H1 (cell line): ENCODE results near the gene SLC25A34. TPM values are rescaled to one million over a fixed set of nuclear protein-coding genes. Genes with fewer than 3 reads are reported as not detected.

ENCODE experiments used
- CTCF ChIA-PET: fragments of 300-600 bp; sonication (Branson Sonifier 250); formaldehyde crosslinking; loops from one replicate; lab custom pipeline; 2021; ENCODE audit not compliant: partially characterized antibody; lab: Charles Lee
- POLR2A ChIA-PET: fragments of 300-600 bp; sonication (Branson Sonifier 250); formaldehyde crosslinking; loops from one replicate; lab custom pipeline; 2021; ENCODE audit warnings: inconsistent platforms; ENCODE audit not compliant: partially characterized antibody; lab: Charles Lee
- DNase-seq, 2 experiments: peaks; one replicate each; pipeline versions ENCODE4 v3.0.0 to v3.0.0-alpha.2; 2010 to 2022; ENCODE audit warnings: low spot score in 2 of 2, low read depth in 1 of 2, mixed read lengths in 1 of 2
- FAIRE-seq: peaks from 2 replicates; lab custom pipeline; 2011; peaks lifted over from hg19 to GRCh38; lab: Jason Lieb, UNC
- H2AFZ ChIP-seq: 2 replicates; pipeline ENCODE4 v1.8.1; 2012; ENCODE audit warnings: low read length, inconsistent platforms
- H2AK5ac ChIP-seq: 2 replicates; pipeline ENCODE4 v1.6.1; 2013; ENCODE audit warnings: low read depth, low read length
- H2BK120ac ChIP-seq: replicated peaks from 2 replicates; pipeline ENCODE3; 2013; ENCODE audit warnings: low read depth, low read length, inconsistent platforms
- H2BK12ac ChIP-seq: 2 replicates; pipeline ENCODE4 v1.6.1; 2013; ENCODE audit warnings: low read depth, low read length
- H2BK15ac ChIP-seq: 2 replicates; pipeline ENCODE4 v1.6.1; 2013; ENCODE audit warnings: low read length
- H2BK20ac ChIP-seq: 2 replicates; pipeline ENCODE4 v1.6.1; 2013; ENCODE audit warnings: low read length
- H2BK5ac ChIP-seq: 2 replicates; pipeline ENCODE4 v1.6.1; 2013; ENCODE audit warnings: low read depth, low read length
- H3K14ac ChIP-seq: 2 replicates; pipeline ENCODE4 v1.6.1; 2013; ENCODE audit warnings: inconsistent platforms; ENCODE audit not compliant: insufficient read length
- H3K18ac ChIP-seq: 2 replicates; pipeline ENCODE4 v1.6.1; 2013; ENCODE audit warnings: low read length; ENCODE audit errors: extremely low read depth
- H3K23ac ChIP-seq: 2 replicates; pipeline ENCODE4 v1.6.1; 2013; ENCODE audit warnings: inconsistent platforms; ENCODE audit not compliant: insufficient read length
- H3K23me2 ChIP-seq: 2 replicates; pipeline ENCODE4 v1.6.1; 2013; ENCODE audit warnings: low read depth, low read length
- H3K27ac ChIP-seq: 2 replicates; pipeline ENCODE4 v1.6.1; 2011; ENCODE audit warnings: low read depth, low read length, inconsistent platforms
- H3K27me3 ChIP-seq, 4 experiments: replicated peaks in 1 of 4; 1 replicate in 1 of 4; 2 replicates in 3 of 4; pipeline versions ENCODE4 v1.6.1 to v1.8.1; 2011 to 2013; ENCODE audit warnings: low read length in 3 of 4, mild to moderate bottlenecking in 3 of 4, inconsistent platforms in 2 of 4, mixed read lengths in 2 of 4, moderate library complexity in 1 of 4; ENCODE audit not compliant: control insufficient read depth in 3 of 4, insufficient read depth in 3 of 4; ENCODE audit errors: extremely low read depth in 1 of 4
- H3K36me3 ChIP-seq, 4 experiments: 2 replicates each; pipeline versions ENCODE4 v1.6.1 to v1.8.1; 2011 to 2013; ENCODE audit warnings: mild to moderate bottlenecking in 4 of 4, low read length in 3 of 4, moderate library complexity in 2 of 4, control low read depth in 1 of 4, inconsistent platforms in 1 of 4; ENCODE audit not compliant: insufficient read depth in 4 of 4, control insufficient read depth in 2 of 4
- H3K4ac ChIP-seq: replicated peaks from 2 replicates; pipeline ENCODE3; 2013; ENCODE audit warnings: low read length, low read depth, mixed read lengths, inconsistent platforms; ENCODE audit not compliant: insufficient read length
- H3K4me1 ChIP-seq, 4 experiments: replicated peaks in 1 of 4; 1 replicate in 1 of 4; 2 replicates in 3 of 4; pipeline versions ENCODE4 v1.6.1 to v1.8.1; 2011 to 2013; ENCODE audit warnings: low read length in 3 of 4, inconsistent platforms in 2 of 4, mixed read lengths in 1 of 4; ENCODE audit not compliant: insufficient read depth in 4 of 4, control insufficient read depth in 3 of 4
- H3K4me2 ChIP-seq, 2 experiments: 2 replicates each; pipeline versions ENCODE4 v1.6.1 to v1.8.1; 2011 to 2013; ENCODE audit warnings: low read depth in 2 of 2, low read length in 2 of 2, control low read depth in 1 of 2, inconsistent platforms in 1 of 2, mild to moderate bottlenecking in 1 of 2; ENCODE audit not compliant: insufficient read depth in 1 of 2
- H3K4me3 ChIP-seq, 4 experiments: fragments of 200-600, 300-600 bp in 1 of 4; sonication (generic), shearing (Covaris generic), sonication (Bioruptor Twin) in 1 of 4; 2 replicates each; pipeline versions ENCODE4 v1.5.1 to v1.8.1; 2011 to 2016; ENCODE audit warnings: low read length in 4 of 4, low read depth in 3 of 4, control low read depth in 2 of 4, inconsistent platforms in 2 of 4, mild to moderate bottlenecking in 2 of 4, mixed read lengths in 1 of 4, moderate library complexity in 1 of 4; ENCODE audit not compliant: insufficient read depth in 2 of 4; ENCODE audit errors: extremely low read depth in 1 of 4
- H3K56ac ChIP-seq: replicated peaks from 2 replicates; pipeline ENCODE3; 2013; ENCODE audit warnings: low read depth, mild to moderate bottlenecking, mixed read lengths, low read length, inconsistent platforms; ENCODE audit not compliant: insufficient read length
- H3K79me1 ChIP-seq: 2 replicates; pipeline ENCODE4 v1.6.1; 2013; ENCODE audit warnings: low read depth, low read length, control low read depth
- H3K79me2 ChIP-seq, 2 experiments: 2 replicates each; pipeline versions ENCODE4 v1.6.1 to v1.8.1; 2012 to 2013; ENCODE audit warnings: low read length in 2 of 2, mild to moderate bottlenecking in 2 of 2, inconsistent platforms in 1 of 2; ENCODE audit not compliant: insufficient read depth in 2 of 2, control insufficient read depth in 1 of 2
- H3K9ac ChIP-seq, 4 experiments: replicated peaks in 1 of 4; 1 replicate in 1 of 4; 2 replicates in 3 of 4; pipeline versions ENCODE4 v1.6.1 to v1.8.1; 2011 to 2013; ENCODE audit warnings: low read depth in 3 of 4, low read length in 3 of 4, control low read depth in 2 of 4, mild to moderate bottlenecking in 2 of 4, moderate library complexity in 2 of 4, inconsistent platforms in 1 of 4; ENCODE audit errors: extremely low read depth in 1 of 4
- H3K9me3 ChIP-seq, 2 experiments: 2 replicates each; pipeline versions ENCODE4 v1.6.1 to v1.8.1; 2012 to 2013; ENCODE audit warnings: mild to moderate bottlenecking in 2 of 2, moderate library complexity in 2 of 2, control low read depth in 1 of 2, inconsistent platforms in 1 of 2, low read depth in 1 of 2, low read length in 1 of 2, mixed read lengths in 1 of 2; ENCODE audit not compliant: insufficient read depth in 2 of 2
- H4K20me1 ChIP-seq, 2 experiments: replicated peaks in 1 of 2; 2 replicates each; pipeline versions ENCODE3 to v1.8.1; 2011 to 2013; ENCODE audit warnings: inconsistent platforms in 2 of 2, low read length in 2 of 2, mild to moderate bottlenecking in 1 of 2; ENCODE audit not compliant: insufficient read depth in 2 of 2, control insufficient read depth in 1 of 2
- H4K5ac ChIP-seq: 2 replicates; pipeline ENCODE4 v1.6.1; 2013; ENCODE audit warnings: low read length, low read depth, mixed read lengths, inconsistent platforms; ENCODE audit not compliant: insufficient read length
- H4K8ac ChIP-seq: 2 replicates; pipeline ENCODE4 v1.8.0; 2013; ENCODE audit warnings: mild to moderate bottlenecking, moderate library complexity, low read length, inconsistent platforms; ENCODE audit not compliant: insufficient read depth; ENCODE audit errors: extremely low read depth
- H4K91ac ChIP-seq: replicated peaks from 2 replicates; pipeline ENCODE3; 2013; ENCODE audit warnings: low read length, mixed read lengths, inconsistent platforms; ENCODE audit not compliant: insufficient read length
- MAFK ChIP-seq: IDR thresholded peaks from 2 replicates; pipeline ENCODE4 v1.6.1; 2012; ENCODE audit warnings: low read depth, mild to moderate bottlenecking, improper control_type of control experiment, low read length
- MAX ChIP-seq: IDR thresholded peaks from 2 replicates; pipeline ENCODE4 v1.6.1; 2012; ENCODE audit warnings: inconsistent platforms
- SIX5 ChIP-seq: IDR thresholded peaks from 2 replicates; pipeline ENCODE4 v1.6.1; 2011; ENCODE audit warnings: mild to moderate bottlenecking, low read depth, low read length
- WGBS, 2 experiments: shearing (Covaris generic) in 1 of 2; methylation state at CpG; one replicate each; pipeline versions ENCODE4 v1.1.6 to v1.1.7; 2013 to 2015; ENCODE audit warnings: low lambda C conversion rate in 2 of 2, mixed read lengths in 2 of 2, inconsistent platforms in 1 of 2, low coverage in 1 of 2, missing lambda C conversion rate in 1 of 2; ENCODE audit not compliant: insufficient replicate concordance in 2 of 2, insufficient coverage in 1 of 2, insufficient read length in 1 of 2; ENCODE audit errors: extremely low coverage in 1 of 2, missing lambda C conversion rate in 1 of 2; 5-methylcytosine and 5-hydroxymethylcytosine counted together
- polyA plus RNA-seq, 7 experiments: library from polyadenylated mRNA; depleted of rRNA in 3 of 7; stranded (reverse) in 5 of 7; unstranded in 2 of 7; fragments of >200 nt in 5 of 7; fragments of 200-250 nt in 2 of 7; gene quantifications; 1 replicate in 5 of 7; 2 replicates in 1 of 7; 4 replicates in 1 of 7; pipeline versions ENCODE4 v1.2.1 to v1.2.3, GENCODE V29; 2011 to 2013; ENCODE audit warnings: missing spikeins in 2 of 7, mixed read lengths in 2 of 7
- total RNA-seq: library from RNA; stranded (reverse); fragmentation: NEBNext Ultra II Directional; extraction: Animal tissue kit (Norgen Biotek cat#: 25700); gene quantifications from 2 replicates; pipeline ENCODE4 v1.2.1, GENCODE V29; 2021

Gene SLC25A34
- total and polyA plus RNA-seq, 2 of the 8 experiments (the other 6 are each of a cell fraction or from before 2014, with no cell fraction given) = 0.48 to 0.62 TPM

GRCh38 chr1:15744122-15744679 lies 8.1 kb downstream of the SLC25A34 start:
- no peak for TF ChIP-seq MAX
- TF ChIP-seq SIX5 = no peak
- no peak for TF ChIP-seq MAFK
- no peak overlapping the region for H3K56ac ChIP-seq
- H4K8ac ChIP-seq = peak overlapping the region; percentile 91
- H4K91ac ChIP-seq = no peak overlapping the region
- H4K5ac ChIP-seq = no peak overlapping the region
- H3K23ac ChIP-seq = no peak overlapping the region
- H3K4me3 ChIP-seq = no peak overlapping the region
- H3K4ac ChIP-seq = no peak overlapping the region
- no peak overlapping the region for H2AK5ac ChIP-seq
- H2BK120ac ChIP-seq = no peak overlapping the region
- H3K4me1 ChIP-seq = peaks cover 0 to 13% (median 6%) of the 10 kb centered on the region in 4 experiments; a peak in 6 of 7 replicates
- H3K9ac ChIP-seq = no peak overlapping the region
- H3K14ac ChIP-seq = no peak overlapping the region
- H2BK20ac ChIP-seq = no peak overlapping the region
- no peaks in the 10 kb centered on the region for H3K9me3 ChIP-seq
- ChIA-PET POLR2A (interaction anchor here (0.8 kb wide), 1 partner anchor 13 kb away, joined by 5 read pairs; no protein-coding TSS in a partner anchor), CTCF (interaction anchor here (1.5 kb wide), 1 partner anchor 48 kb away, joined by 5 read pairs; no protein-coding TSS in a partner anchor)
- FAIRE-seq = no peak
- 94% methylated on average over 30 of the region's 30 CpGs; no CpG with 5 or more reads in 1 of the 2 experiments for WGBS, 2 experiments
- H3K36me3 ChIP-seq = no peaks in the 10 kb centered on the region
- H3K23me2 ChIP-seq = no peaks in the 10 kb centered on the region; the same call in 1 of the 2 replicates
- H3K79me2 ChIP-seq = no peaks in the 10 kb centered on the region
- no peak for DNase-seq
- no peak overlapping the region for H3K4me2 ChIP-seq
- H4K20me1 ChIP-seq = no peaks in the 10 kb centered on the region
- H3K27ac ChIP-seq = no peak overlapping the region
- 0 out of 2 replicates have a peak overlapping the region, but pooled peaks have one; percentile 33 for H2BK12ac ChIP-seq
- no peaks in the 10 kb centered on the region for H3K79me1 ChIP-seq
- H3K18ac ChIP-seq = no peak overlapping the region; the same call in 1 of the 2 replicates
- H2BK15ac ChIP-seq = peak overlapping the region; percentile 29
- peak overlapping the region; percentile 13; the same call in 1 of the 2 replicates for H2BK5ac ChIP-seq
- H3K27me3 ChIP-seq = no peaks in the 10 kb centered on the region
- no peak overlapping the region for H2AFZ ChIP-seq
